Psoas muscle (tissue), 8 donors: ENCODE measurements around the gene RAPGEF5. TPM values are rescaled to one million over a fixed set of nuclear protein-coding genes. Genes with fewer than 3 reads are reported as not detected.

Source experiments
- ATAC-seq, 4 donors: fragments of 200-7000 bp; cut with Tn5 transposase; one replicate each; pipeline ENCODE4 v1.9.1; 2020; ENCODE audit warnings: moderate library complexity in 3 of 4, mild to moderate bottlenecking in 2 of 4
- DNase-seq, 2 donors: peaks; one replicate each; pipeline ENCODE4 v3.0.0-alpha.2; 2020
- H3K27ac ChIP-seq: fragments of 200-600 bp; one replicate; pipeline ENCODE4 v1.8.0; 2022
- H3K27me3 ChIP-seq, 3 donors: fragments of 200-600 bp in 1 of 3; one replicate each; pipeline versions ENCODE4 v1.6.1 to v1.8.0; 2013 to 2022; ENCODE audit warnings: low read length in 2 of 3, mild to moderate bottlenecking in 2 of 3, moderate library complexity in 1 of 3; ENCODE audit not compliant: insufficient read depth in 3 of 3
- H3K36me3 ChIP-seq, 2 donors: fragments of 200-600 bp in 1 of 2; one replicate each; pipeline versions ENCODE4 v1.6.1 to v1.8.0; 2013 to 2022; ENCODE audit warnings: low read depth in 1 of 2, mild to moderate bottlenecking in 1 of 2, moderate library complexity in 1 of 2; ENCODE audit not compliant: insufficient read depth in 1 of 2
- H3K4me1 ChIP-seq: fragments of 200-600 bp; one replicate; pipeline ENCODE4 v1.8.0; 2022
- H3K4me3 ChIP-seq: fragments of 200-600 bp; one replicate; pipeline ENCODE4 v1.8.0; 2022; ENCODE audit warnings: mild to moderate bottlenecking
- H3K9me3 ChIP-seq: fragments of 200-600 bp; one replicate; pipeline ENCODE4 v1.8.0; 2022
- CTCF ChIP-seq: fragments of 200-600 bp; IDR thresholded peaks from one replicate; pipeline ENCODE4 v1.8.0; 2022; ENCODE audit warnings: antibody characterized with exemption
- WGBS, 3 donors: extraction: QIAGEN DNeasy Blood & Tissue Kit; methylation state at CpG; one replicate each; pipeline versions ENCODE4 v1.1.6 to v1.1.7; 2013; 5-methylcytosine and 5-hydroxymethylcytosine counted together
- intact Hi-C, 2 donors: fragments of 100-400 bp; cut with DNase I; formaldehyde crosslinking; loops; one replicate each; pipeline versions ENCODE4 v1.11.0 to v1.14.2; 2022
- polyA plus RNA-seq, 3 donors: library from polyadenylated mRNA; stranded (reverse); fragments of 200-250 nt; gene quantifications; one replicate each; pipeline ENCODE4 v1.2.3, GENCODE V29; 2013
- total RNA-seq, 4 donors: library from RNA; stranded (reverse); fragmentation: NEBNext Ultra II Directional in 2 of 4; extraction: Animal tissue kit (Norgen Biotek cat#: 25700) in 2 of 4; gene quantifications; one replicate each; pipeline versions ENCODE4 v1.2.1 to v1.2.4, GENCODE V29; 2021 to 2023
- donor health status: healthy with polysubstance abuse.
- donor health status: DM: no; HTN: no; CAD: no; lungs with moderate emphysema.
- donor health status: Bipolar disorder and iron deficiency.
- donor health status: healthy.
- donor health status: DM: yes; HTN: yes; CAD: no.
- donor health status: DM: no; HTN: no; CAD: no.
- donor health status: DM: no; HTN: no; CAD: no.
- donor health status: DM: yes; HTN: yes; CAD: no.

Gene RAPGEF5
- total and polyA plus RNA-seq, 7 donors = 2.6 to 10.8 (median 5.5) TPM

- no peak for TF ChIP-seq CTCF
- no peak overlapping the region for H3K4me3 ChIP-seq
- H3K4me1 ChIP-seq = no peaks in the 10 kb centered on the region
- ATAC-seq (no peak), DNase-seq (no peak)
- H3K9me3 ChIP-seq = no peaks in the 10 kb centered on the region
- intact Hi-C loops = no loop called here
- H3K27me3 ChIP-seq = no peaks in the 10 kb centered on the region
- 80 to 87% (median 82%) methylated on average over 7 of the region's 7 CpGs for WGBS, 3 donors
- no peaks in the 10 kb centered on the region for H3K36me3 ChIP-seq
- no peak overlapping the region for H3K27ac ChIP-seq
Observed at GRCh38 chr7:22173685-22174573, 183.0 kb downstream of the RAPGEF5 start.

- Histone ChIP-seq H3K4me3 (no peak overlapping the region), H3K4me1 (no peaks in the 10 kb centered on the region), H3K27ac (no peak overlapping the region), H3K27me3 (no peaks in the 10 kb centered on the region), H3K36me3 (peaks cover 0 to 8% of the 10 kb centered on the region in 2 donors), H3K9me3 (no peaks in the 10 kb centered on the region)
- WGBS, 3 donors = 89 to 96% (median 93%) methylated on average over 1 of the region's 1 CpG
- intact Hi-C loops = no loop called here
- ATAC-seq = no peak
- no peak for DNase-seq
- TF ChIP-seq CTCF = no peak
Observed at GRCh38 chr7:22168129-22168634, 188.8 kb downstream of the RAPGEF5 start.

GRCh38 chr7:22167482-22167881 lies 189.5 kb downstream of the RAPGEF5 start:
- H3K27me3 ChIP-seq = no peaks in the 10 kb centered on the region
- peaks cover 0 to 8% of the 10 kb centered on the region in 2 donors for H3K36me3 ChIP-seq
- intact Hi-C loops = no loop called here
- no peak overlapping the region for H3K4me3 ChIP-seq
- ATAC-seq (no peak), DNase-seq (no peak)
- H3K27ac ChIP-seq = no peak overlapping the region
- H3K9me3 ChIP-seq = no peaks in the 10 kb centered on the region
- no peaks in the 10 kb centered on the region for H3K4me1 ChIP-seq
- TF ChIP-seq CTCF = no peak
- 83 to 92% (median 84%) methylated on average over 1 of the region's 1 CpG for WGBS, 3 donors

- H3K9me3 ChIP-seq = no peaks in the 10 kb centered on the region
- H3K4me1 ChIP-seq = no peaks in the 10 kb centered on the region
- intact Hi-C loops = no loop called here
- H3K4me3 ChIP-seq = no peak overlapping the region
- no peaks in the 10 kb centered on the region for H3K27me3 ChIP-seq
- ATAC-seq (no peak), DNase-seq (no peak)
- TF ChIP-seq CTCF = no peak
- H3K36me3 ChIP-seq = peaks cover 0 to 8% of the 10 kb centered on the region in 2 donors
- no peak overlapping the region for H3K27ac ChIP-seq
- 39 to 45% (median 39%) methylated on average over 2 of the region's 2 CpGs for WGBS, 3 donors
Observed at GRCh38 chr7:22166928-22167327, 190.0 kb downstream of the RAPGEF5 start.
